NCI-H524 (cell line): Measurements from ENCODE around the gene NRBF2.
"Not testable (repeated sequence)": the region's sequence is repeated elsewhere in the genome, so short reads cannot be mapped to it uniquely, and the experiment has no call there.

Source experiments
- DNase-seq, 2 experiments: peaks; one replicate each; lab custom pipeline; 2025; lab: John Stamatoyannopoulos, UW

The NRBF2 gene

GRCh38 chr10:63133056-63133820 lies at the start of gene NRBF2:
NRBF2 (plus strand) TSS chr10:63133328; CDS start chr10:63133471, 143 bp downstream.
- peak; percentile 74 to 92 for DNase-seq

GRCh38 chr10:63083406-63083805 lies 49.7 kb upstream of the NRBF2 start:
- not testable (repeated sequence) for DNase-seq

- DNase-seq, result peak; percentile 1 to 65
Observed at GRCh38 chr10:63083904-63084689, 49.0 kb upstream of the NRBF2 start.

- DNase-seq, result no peak
Observed at GRCh38 chr10:63084690-63085382, 48.3 kb upstream of the NRBF2 start.

- DNase-seq, result no peak
Observed at GRCh38 chr10:63093227-63093626, 39.9 kb upstream of the NRBF2 start.

GRCh38 chr10:63094405-63094804 lies 38.7 kb upstream of the NRBF2 start:
- DNase-seq, result no peak

GRCh38 chr10:63094881-63095280 lies 38.2 kb upstream of the NRBF2 start:
- DNase-seq, result no peak

GRCh38 chr10:63099734-63100133 lies 33.4 kb upstream of the NRBF2 start:
- DNase-seq, result no peak

GRCh38 chr10:63101091-63101490 lies 32.0 kb upstream of the NRBF2 start:
- not testable (repeated sequence) for DNase-seq

- not testable (repeated sequence) for DNase-seq
Observed at GRCh38 chr10:63102279-63102883, 30.7 kb upstream of the NRBF2 start.

- DNase-seq, result not testable (repeated sequence)
Observed at GRCh38 chr10:63103178-63103577, 29.9 kb upstream of the NRBF2 start.

- DNase-seq, result no peak
Observed at GRCh38 chr10:63103971-63104409, 29.1 kb upstream of the NRBF2 start.

GRCh38 chr10:63105225-63106110 lies 27.7 kb upstream of the NRBF2 start:
- DNase-seq, result no peak

- DNase-seq, result no peak
Observed at GRCh38 chr10:63106111-63106755, 26.9 kb upstream of the NRBF2 start.

- no peak for DNase-seq
Observed at GRCh38 chr10:63107943-63108437, 25.1 kb upstream of the NRBF2 start.

- no peak for DNase-seq
Observed at GRCh38 chr10:63110940-63111339, 22.2 kb upstream of the NRBF2 start.

- no peak for DNase-seq
Observed at GRCh38 chr10:63114031-63114814, 18.9 kb upstream of the NRBF2 start.

- no peak for DNase-seq
Observed at GRCh38 chr10:63115732-63116383, 17.3 kb upstream of the NRBF2 start.
